ENCODE data around the gene AOC2.
"Not testable (repeated sequence)": the region's sequence is repeated elsewhere in the genome, so short reads cannot be mapped to it uniquely, and the experiment has no call there.

Gene AOC2

DNA sequence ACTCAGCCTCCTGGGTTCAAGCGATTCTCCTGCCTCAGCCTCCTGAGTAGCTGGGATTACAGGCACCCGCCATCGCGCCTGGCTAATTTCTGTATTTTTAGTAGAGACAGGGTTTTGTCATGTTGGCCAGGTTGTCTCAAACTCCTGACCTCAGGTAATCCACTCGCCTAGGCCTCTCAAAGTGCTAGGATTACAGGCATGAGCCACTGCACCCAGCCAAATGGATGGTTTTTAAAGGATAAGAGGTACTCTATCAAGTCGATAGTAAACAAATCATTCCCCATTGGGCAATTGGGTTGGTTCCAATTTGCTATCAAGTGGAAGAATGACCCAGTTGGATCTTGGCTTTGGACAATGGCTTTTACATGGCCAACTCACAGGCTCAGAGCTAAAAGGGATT lies 37.3 kb downstream of the AOC2 start:
- not testable (repeated sequence) for DNase-seq

DNA sequence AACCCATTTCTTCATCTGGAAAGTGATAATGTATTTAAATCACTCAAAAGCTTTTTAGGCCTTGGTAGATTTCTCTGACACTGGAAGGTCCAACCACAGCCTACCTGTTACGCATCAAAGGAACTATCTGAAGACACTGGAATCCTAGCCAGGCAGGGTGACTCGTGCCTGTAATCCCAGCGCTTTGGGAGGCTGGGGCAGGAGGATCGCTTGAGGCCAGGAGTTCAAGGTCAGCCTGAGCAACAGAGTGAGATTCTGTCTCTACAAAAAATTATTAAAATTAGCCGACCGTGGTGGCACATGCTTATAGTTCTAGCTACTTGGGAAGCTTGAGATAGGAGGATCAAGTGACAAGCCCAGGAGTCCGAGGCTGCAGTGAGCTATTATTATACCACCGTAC lies 37.8 kb downstream of the AOC2 start:
- DNase-seq: no peak

DNA sequence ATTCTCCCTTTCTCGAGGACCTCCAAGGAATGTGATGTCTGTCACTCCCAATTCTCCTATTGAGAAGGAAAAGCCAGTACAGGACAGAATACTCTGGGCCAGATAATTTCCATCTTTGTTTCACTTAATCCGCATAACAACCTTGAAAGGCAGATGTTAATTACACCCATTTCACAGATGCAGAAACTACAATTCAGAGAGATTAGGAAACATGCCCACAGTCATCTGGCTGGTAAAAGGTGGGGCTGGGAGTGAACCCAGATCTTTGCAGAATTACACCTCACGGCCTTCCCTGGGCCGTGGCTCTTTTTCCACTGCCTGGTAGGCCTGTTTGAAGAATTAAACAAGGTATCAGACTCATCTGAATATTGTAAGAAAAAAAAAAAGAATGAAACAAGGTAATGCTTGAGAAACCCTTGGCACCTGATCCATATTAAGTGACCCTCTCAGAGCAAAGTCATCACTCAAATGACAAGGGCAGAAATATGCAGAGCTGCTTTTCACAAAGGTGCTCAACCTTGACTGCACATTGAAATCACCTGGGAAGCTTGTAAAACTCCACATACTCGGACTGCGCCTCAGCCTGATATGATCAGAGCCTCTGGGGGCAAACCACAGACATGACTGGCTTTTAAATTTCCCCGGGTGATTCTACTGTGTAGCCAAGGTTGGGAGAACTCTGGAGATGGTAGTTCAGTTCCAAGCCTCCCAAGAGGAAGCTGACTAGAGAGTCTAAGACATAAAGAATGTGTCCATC lies 39.6 kb downstream of the AOC2 start:
- DNase-seq: no peak

DNA sequence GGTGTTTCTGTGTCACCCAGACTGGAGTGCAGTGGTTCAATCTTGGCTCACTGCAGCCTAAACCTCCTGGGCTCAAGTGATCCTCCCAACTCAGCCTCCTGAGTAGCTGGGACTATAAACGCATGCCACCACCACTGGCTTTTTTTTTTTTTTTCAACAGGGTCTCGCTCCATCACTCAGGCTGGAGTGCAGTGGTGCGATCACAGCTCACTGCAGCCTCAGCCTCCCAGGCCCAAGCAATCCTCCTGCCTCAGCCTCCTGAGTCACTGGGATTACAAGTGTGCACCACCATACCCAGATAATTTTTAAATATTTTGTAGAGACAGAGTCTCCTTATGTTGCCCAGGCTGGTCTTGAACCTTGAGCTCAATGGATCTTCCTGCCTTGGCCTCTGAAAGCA lies 41.4 kb downstream of the AOC2 start:
- not testable (repeated sequence) for DNase-seq

GRCh38 chr17:42886283-42887176 lies 42.1 kb downstream of the AOC2 start:
- no peak for DNase-seq

- no peak for DNase-seq
These were observed 45.4 kb downstream of the AOC2 start for GRCh38 chr17:42889809-42890208.

DNA sequence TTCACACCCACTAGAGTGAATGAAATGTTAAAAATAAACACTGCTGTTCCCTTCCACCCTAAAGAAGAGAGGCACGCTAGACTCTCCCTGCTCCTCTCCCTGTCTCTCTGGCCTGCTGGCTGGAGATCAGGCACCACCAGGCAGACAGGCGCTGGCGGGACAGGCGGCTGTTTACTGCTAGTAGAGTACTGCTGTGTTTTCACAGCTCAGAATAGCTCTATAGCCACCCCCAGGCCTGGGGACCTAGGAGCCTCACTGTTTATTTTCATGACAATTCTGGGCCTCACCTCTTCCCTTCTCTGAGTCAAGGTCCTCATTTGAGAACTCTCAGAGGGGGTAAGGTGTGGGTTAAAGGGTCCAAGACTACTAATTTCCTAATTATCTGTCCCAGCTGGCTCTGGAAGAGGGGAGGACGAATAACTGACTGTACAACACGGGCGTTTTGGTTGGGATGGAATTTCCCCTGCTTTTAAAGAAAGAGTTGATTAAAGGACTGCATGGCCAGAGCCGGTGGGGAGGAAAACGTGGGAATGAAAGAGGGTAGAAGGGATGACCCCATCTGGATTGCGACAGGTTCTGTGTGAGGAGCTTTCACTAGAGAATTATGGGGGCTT lies 47.3 kb downstream of the AOC2 start:
- DNase-seq: no peak

DNA sequence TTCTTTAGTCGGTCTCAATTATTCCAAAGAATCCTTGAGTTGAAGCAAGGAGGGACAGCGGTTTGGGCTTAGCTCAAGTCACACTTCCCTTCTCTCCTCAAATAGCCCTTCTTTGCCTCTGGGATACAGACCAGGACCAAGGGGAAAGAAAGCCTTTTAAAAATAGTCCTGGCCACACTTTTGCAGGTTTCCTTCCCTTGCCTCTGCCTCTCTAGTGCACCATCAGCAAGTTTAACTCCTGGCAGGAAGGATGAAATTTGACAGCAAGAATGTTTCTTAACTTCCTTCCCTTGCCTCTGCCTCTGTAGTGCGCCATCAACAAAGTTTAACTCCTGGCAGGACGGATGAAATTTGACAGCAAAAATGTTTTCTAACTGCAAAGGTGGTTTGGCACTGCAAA lies 49.0 kb downstream of the AOC2 start:
- DNase-seq: no peak

GRCh38 chr17:42894283-42895184 lies 50.2 kb downstream of the AOC2 start:
- DNase-seq: peak; percentile 41

DNA sequence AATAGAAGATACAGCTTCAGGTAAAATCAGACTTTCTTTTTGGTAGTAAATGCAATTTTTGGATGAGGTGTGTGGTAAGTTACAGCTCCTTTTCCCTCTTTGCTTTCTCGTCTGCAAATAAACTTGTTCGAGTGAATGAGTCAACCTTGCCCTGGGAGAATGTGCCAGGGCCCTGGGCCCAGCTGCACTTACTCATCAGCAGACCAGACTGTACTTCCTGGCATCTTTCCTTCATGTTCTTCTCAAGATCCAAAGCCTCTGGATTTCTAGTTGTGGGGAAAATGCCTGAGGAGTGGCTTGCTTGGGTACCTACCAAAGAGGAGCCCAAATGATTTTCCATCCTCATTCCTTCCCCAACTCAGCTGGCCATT lies 50.8 kb downstream of the AOC2 start:
- DNase-seq: no peak

DNA sequence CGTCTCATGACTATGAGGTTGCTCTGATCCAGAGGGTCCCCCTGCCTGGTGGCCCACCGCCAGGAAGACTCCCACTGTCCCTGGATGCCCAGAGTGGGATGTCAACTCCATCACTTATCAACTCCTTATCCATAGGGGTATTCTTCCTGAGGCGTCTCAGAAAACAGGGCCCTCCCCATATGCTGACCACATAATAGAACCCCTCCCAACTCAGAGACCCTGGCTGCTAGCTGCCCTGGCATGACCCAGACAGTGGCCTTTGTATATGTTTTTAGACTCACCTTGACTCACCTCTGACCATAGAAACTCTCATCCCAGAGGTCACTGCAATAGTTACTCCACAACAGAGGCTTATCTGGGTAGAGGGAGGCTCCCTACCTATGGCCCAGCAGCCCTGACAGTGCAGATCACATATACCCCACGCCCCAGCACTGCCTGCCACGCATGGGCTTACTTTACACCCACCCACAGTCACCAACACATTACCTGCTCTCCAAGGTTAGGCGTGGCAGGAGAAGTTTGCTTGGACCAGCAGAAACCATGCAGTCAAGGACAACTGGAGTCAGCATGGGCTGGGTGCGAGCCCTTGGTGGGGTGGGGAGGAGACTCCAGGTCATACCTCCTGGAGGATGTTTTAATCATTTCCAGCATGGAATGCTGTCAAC lies 53.9 kb downstream of the AOC2 start:
- no peak for DNase-seq

DNA sequence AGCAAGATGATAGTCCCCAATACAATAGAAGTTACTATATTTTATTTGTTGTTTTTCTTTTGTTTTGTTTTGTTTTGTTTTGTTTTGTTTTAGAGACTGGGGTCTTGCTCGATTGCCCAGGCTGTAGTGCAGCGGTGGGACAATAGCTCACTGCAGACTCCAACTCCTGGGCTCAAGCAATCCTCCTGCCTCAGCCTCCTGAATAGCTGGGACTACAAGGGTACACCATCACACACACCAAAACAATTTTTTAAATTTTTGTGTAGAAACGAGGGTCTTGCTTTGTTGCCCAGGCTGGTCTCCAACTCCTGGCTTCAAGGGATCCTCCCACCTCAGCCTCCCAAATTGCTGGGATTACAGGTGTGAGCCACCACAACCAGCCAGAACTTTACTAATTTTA lies 55.6 kb downstream of the AOC2 start:
- DNase-seq: not testable (repeated sequence)
